ENCODE measurements around the gene STAB2. TPM values are rescaled to one million over a fixed set of nuclear protein-coding genes. Genes with fewer than 3 reads are reported as not detected.

Gene STAB2
- total RNA-seq, 1 donor from 2014 or later, result not detected

DNA sequence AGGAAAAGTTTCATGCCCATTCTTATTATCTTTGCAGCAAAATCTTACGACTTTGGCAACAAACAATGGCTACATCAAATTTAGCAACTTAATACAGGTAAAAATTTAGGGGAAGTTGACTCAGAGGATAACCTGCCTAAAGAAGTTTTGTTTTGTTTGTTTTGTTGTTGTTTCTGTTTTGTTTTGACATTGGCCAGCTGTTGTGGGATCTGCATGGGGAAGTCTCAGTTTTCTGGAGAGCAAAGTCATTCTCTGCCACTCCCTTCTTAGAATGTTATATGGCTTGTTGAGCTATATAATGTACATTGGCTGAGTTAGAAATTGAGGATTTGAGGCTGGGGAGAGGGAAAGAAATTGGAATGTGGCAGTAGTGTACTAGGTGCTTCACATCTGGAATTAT is 144.5 kb downstream of the STAB2 start:
- TF ChIP-seq, protein P1, sequence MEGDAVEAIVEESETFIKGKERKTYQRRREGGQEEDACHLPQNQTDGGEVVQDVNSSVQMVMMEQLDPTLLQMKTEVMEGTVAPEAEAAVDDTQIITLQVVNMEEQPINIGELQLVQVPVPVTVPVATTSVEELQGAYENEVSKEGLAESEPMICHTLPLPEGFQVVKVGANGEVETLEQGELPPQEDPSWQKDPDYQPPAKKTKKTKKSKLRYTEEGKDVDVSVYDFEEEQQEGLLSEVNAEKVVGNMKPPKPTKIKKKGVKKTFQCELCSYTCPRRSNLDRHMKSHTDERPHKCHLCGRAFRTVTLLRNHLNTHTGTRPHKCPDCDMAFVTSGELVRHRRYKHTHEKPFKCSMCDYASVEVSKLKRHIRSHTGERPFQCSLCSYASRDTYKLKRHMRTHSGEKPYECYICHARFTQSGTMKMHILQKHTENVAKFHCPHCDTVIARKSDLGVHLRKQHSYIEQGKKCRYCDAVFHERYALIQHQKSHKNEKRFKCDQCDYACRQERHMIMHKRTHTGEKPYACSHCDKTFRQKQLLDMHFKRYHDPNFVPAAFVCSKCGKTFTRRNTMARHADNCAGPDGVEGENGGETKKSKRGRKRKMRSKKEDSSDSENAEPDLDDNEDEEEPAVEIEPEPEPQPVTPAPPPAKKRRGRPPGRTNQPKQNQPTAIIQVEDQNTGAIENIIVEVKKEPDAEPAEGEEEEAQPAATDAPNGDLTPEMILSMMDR (IDR thresholded peaks at IDR 0.05; ENCODE audit: insufficient read depth, low read length, poor library complexity, severe bottlenecking), result no peak
- Histone ChIP-seq H3K27me3 (ENCODE audit: control insufficient read depth, insufficient read depth, low read length) (no peaks in the 10 kb centered on the region), H3K36me3 (ENCODE audit: control insufficient read depth, insufficient read depth, low read length) (no peaks in the 10 kb centered on the region), H3K4me3 (ENCODE audit: low read depth, low read length) (no peak overlapping the region)
- DNase-seq (ENCODE audit: low read depth), result no peak

DNA sequence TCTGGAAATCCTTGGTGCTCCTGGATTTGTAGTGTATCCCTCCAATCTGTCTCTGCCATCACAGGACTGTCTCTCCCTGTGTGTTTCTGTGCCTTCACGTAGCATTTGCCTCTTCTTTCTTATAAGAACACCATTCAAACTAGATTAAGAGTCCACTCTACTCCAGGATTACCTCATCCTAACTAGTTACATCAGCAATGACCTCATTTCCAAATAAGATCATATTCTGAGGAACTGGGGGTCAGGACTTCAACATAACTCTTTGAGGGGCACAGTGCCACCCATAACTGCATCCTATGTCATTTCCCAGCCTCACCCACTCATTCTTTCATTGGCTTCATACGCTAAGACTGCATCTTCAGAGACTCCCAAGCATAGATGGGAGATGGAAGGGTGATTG is 147.8 kb downstream of the STAB2 start:
- TF ChIP-seq, protein P1 (IDR thresholded peaks at IDR 0.05; ENCODE audit: insufficient read depth, low read length, poor library complexity, severe bottlenecking), result no peak
- no peak for DNase-seq (ENCODE audit: low read depth)
- H3K27me3 ChIP-seq (ENCODE audit: control insufficient read depth, insufficient read depth, low read length), result no peaks in the 10 kb centered on the region
- no peaks in the 10 kb centered on the region for H3K36me3 ChIP-seq (ENCODE audit: control insufficient read depth, insufficient read depth, low read length)
- no peak overlapping the region for H3K4me3 ChIP-seq (ENCODE audit: low read depth, low read length)

DNA sequence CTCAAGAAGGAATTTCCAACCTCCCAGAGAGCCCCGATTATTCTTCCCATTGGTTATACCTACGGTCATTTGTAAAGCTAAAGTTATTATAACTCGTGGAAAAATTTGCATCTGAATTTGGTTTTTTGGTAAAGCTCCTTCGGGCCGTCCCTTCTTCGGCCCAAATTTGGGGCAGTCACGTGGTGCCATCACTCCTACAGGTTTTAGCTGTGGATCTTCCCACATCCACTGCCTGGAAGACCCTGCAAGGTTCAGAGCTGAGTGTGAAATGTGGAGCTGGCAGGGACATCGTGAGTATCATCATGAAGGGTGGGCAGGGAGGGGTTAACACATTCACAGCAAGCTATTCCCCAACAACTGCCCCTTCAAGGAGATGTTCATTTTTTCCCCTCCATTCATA is 148.2 kb downstream of the STAB2 start:
- H3K27me3 ChIP-seq (ENCODE audit: control insufficient read depth, insufficient read depth, low read length), result no peaks in the 10 kb centered on the region
- no peak for DNase-seq (ENCODE audit: low read depth)
- no peaks in the 10 kb centered on the region for H3K36me3 ChIP-seq (ENCODE audit: control insufficient read depth, insufficient read depth, low read length)
- TF ChIP-seq, protein P1 (IDR thresholded peaks at IDR 0.05; ENCODE audit: insufficient read depth, low read length, poor library complexity, severe bottlenecking), result no peak
- H3K4me3 ChIP-seq (ENCODE audit: low read depth, low read length), result no peak overlapping the region

DNA sequence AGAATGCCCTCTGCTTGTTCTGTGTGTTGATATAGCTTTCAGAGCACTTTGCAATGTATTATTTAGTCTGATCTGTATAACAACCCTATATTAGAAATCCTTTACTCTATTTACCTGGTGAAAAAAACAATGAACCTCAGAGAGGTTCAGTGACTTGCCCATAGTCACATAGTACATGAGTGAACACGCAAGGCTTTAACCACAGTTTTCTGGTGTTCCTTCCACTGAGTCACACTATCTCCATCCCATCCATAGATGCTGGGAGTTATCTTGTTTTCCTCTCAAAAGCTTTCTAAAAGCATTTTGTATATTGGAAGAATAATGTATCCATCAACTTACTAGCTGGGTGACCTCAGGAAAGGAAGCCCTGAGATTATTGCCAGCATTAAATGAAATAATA is 149.5 kb downstream of the STAB2 start:
- TF ChIP-seq, protein P1 (IDR thresholded peaks at IDR 0.05; ENCODE audit: insufficient read depth, low read length, poor library complexity, severe bottlenecking), result no peak
- no peak overlapping the region for H3K4me3 ChIP-seq (ENCODE audit: low read depth, low read length)
- no peak for DNase-seq (ENCODE audit: low read depth)
- H3K36me3 ChIP-seq (ENCODE audit: control insufficient read depth, insufficient read depth, low read length), result no peaks in the 10 kb centered on the region
- no peaks in the 10 kb centered on the region for H3K27me3 ChIP-seq (ENCODE audit: control insufficient read depth, insufficient read depth, low read length)

DNA sequence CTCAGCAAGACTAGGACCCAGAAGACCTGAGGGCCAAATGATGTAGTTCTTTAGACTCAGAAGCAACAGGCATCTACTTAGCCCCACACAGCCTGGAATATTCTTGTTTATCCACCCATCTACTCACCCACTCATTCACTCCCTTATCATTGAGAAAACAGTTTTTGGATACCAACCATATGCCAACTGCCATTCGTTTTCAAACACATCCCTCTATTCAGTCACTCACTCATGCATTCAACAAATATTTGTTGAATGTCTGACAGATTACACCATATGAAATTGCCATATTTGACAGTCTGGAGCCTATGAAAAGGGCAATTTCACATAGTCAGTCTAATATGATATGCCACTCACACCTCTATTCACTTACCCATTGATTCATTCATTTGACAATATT is 150.8 kb downstream of the STAB2 start:
- H3K36me3 ChIP-seq (ENCODE audit: control insufficient read depth, insufficient read depth, low read length), result no peaks in the 10 kb centered on the region
- H3K4me3 ChIP-seq (ENCODE audit: low read depth, low read length), result no peak overlapping the region
- no peaks in the 10 kb centered on the region for H3K27me3 ChIP-seq (ENCODE audit: control insufficient read depth, insufficient read depth, low read length)
- TF ChIP-seq, protein P1 (IDR thresholded peaks at IDR 0.05; ENCODE audit: insufficient read depth, low read length, poor library complexity, severe bottlenecking), result no peak
- DNase-seq (ENCODE audit: low read depth), result no peak

DNA sequence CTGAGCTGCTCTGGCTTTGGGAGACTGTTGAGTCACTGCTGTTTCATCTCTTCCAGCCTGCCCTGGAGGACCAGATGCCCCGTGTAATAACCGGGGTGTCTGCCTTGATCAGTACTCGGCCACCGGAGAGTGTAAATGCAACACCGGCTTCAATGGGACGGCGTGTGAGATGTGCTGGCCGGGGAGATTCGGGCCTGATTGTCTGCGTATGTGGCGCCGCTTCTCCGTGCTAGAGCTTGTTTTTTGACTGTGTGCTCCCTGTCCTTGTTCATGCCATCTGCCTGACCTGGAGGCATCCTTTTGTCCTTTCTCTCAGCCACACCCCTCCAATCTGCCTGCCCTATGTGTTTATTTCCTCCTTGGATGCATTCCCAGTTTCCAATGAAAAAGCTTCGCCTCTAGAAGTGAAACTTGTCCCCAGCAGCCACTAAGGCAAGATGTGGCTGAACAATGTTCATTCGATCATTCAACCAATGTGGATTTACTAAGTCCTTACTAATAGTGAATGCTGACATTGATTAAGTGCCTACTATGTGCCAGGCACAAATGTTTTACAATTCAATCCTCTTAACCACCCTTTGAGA is 155.4 kb downstream of the STAB2 start:
- Histone ChIP-seq H3K36me3 (ENCODE audit: control insufficient read depth, insufficient read depth, low read length) (no peaks in the 10 kb centered on the region), H3K4me3 (ENCODE audit: low read depth, low read length) (no peak overlapping the region), H3K27me3 (ENCODE audit: control insufficient read depth, insufficient read depth, low read length) (no peaks in the 10 kb centered on the region)
- no peak for DNase-seq (ENCODE audit: low read depth)
- TF ChIP-seq, protein P1 (IDR thresholded peaks at IDR 0.05; ENCODE audit: insufficient read depth, low read length, poor library complexity, severe bottlenecking), result no peak
